CD4-positive, alpha-beta T cell (primary cell): Measurements from ENCODE around the gene COPRS. TPM values are rescaled to one million over a fixed set of nuclear protein-coding genes. Genes with fewer than 3 reads are reported as not detected.

Source experiments
- ATAC-seq: fragments of 200-7000 bp; cut with Tn5 transposase; one replicate; pipeline ENCODE4 v1.10.0; 2022; ENCODE audit warnings: mild to moderate bottlenecking; ENCODE audit not compliant: poor library complexity
- CTCF ChIA-PET: fragments of 350-600 bp; sonication (Branson Sonifier 250); formaldehyde crosslinking; loops from one replicate; lab custom pipeline; 2021; ENCODE audit warnings: antibody characterized with exemption, inconsistent platforms; lab: Charles Lee
- POLR2A ChIA-PET: fragments of 350-600 bp; sonication (Branson Sonifier 250); formaldehyde crosslinking; loops from one replicate; lab custom pipeline; 2021; ENCODE audit warnings: antibody characterized with exemption, inconsistent platforms; lab: Charles Lee
- DNase-seq, 14 experiments: peaks; one replicate each; pipeline ENCODE4 v3.0.0-alpha.2; 2013 to 2020; ENCODE audit warnings: mixed read lengths in 2 of 14
- H3K27ac ChIP-seq, 2 donors: one replicate each; pipeline versions ENCODE4 v1.5.1 to v1.7.0; 2013; ENCODE audit warnings: low read length in 2 of 2, low read depth in 1 of 2, mild to moderate bottlenecking in 1 of 2
- H3K27me3 ChIP-seq, 2 experiments: 1 replicate in 1 of 2; 2 replicates in 1 of 2; pipeline versions ENCODE4 v1.6.1 to v1.7.0; 2013; ENCODE audit warnings: low read length in 2 of 2, control low read depth in 1 of 2, mild to moderate bottlenecking in 1 of 2, moderate library complexity in 1 of 2; ENCODE audit not compliant: insufficient read depth in 2 of 2, control insufficient read depth in 1 of 2
- H3K36me3 ChIP-seq: one replicate; pipeline ENCODE4 v1.6.1; 2013; ENCODE audit warnings: low read length, control low read depth; ENCODE audit not compliant: insufficient read depth
- H3K4me1 ChIP-seq: one replicate; pipeline ENCODE4 v1.6.1; 2013; ENCODE audit warnings: low read length, control low read depth; ENCODE audit not compliant: insufficient read depth
- H3K4me3 ChIP-seq: one replicate; pipeline ENCODE4 v1.5.1; 2013; ENCODE audit warnings: mild to moderate bottlenecking, low read length, moderate library complexity
- H3K9me3 ChIP-seq, 2 experiments: 1 replicate in 1 of 2; 2 replicates in 1 of 2; pipeline versions ENCODE4 v1.6.1 to v1.7.0; 2013; ENCODE audit warnings: low read length in 2 of 2, mild to moderate bottlenecking in 2 of 2, control low read depth in 1 of 2, moderate library complexity in 1 of 2; ENCODE audit not compliant: control insufficient read depth in 1 of 2, insufficient read depth in 1 of 2
- H3K27ac Mint-ChIP-seq: one replicate; pipeline ENCODE4 v1.8.0; 2020; ENCODE audit warnings: mixed read lengths
- H3K27me3 Mint-ChIP-seq: one replicate; pipeline ENCODE4 v1.8.0; 2021; ENCODE audit warnings: mixed read lengths
- H3K36me3 Mint-ChIP-seq: one replicate; pipeline ENCODE4 v1.8.0; 2021; ENCODE audit warnings: low read depth, mixed read lengths
- H3K4me1 Mint-ChIP-seq: one replicate; pipeline ENCODE4 v1.8.0; 2021; ENCODE audit warnings: low read depth, mixed read lengths
- H3K4me3 Mint-ChIP-seq: one replicate; pipeline ENCODE4 v1.8.0; 2020; ENCODE audit warnings: mild to moderate bottlenecking, mixed read lengths
- H3K9me3 Mint-ChIP-seq: one replicate; pipeline ENCODE4 v1.8.0; 2020; ENCODE audit warnings: mixed read lengths
- CTCF ChIP-seq: fragments of 200-600 bp; IDR thresholded peaks from one replicate; pipeline ENCODE4 v1.8.0; 2022; ENCODE audit warnings: antibody characterized with exemption, mild to moderate bottlenecking
- intact Hi-C, 2 experiments: fragments of 100-400 bp; cut with DNase I in 1 of 2; cut with micrococcal nuclease in 1 of 2; formaldehyde crosslinking; loops; one replicate each; pipeline versions ENCODE4 v1.15.1 to v1.9.0; 2023 to 2025; cut with DNase I, micrococcal nuclease
- total RNA-seq, 174 experiments: library from RNA in 2 of 174; stranded (reverse) in 2 of 174; gene quantifications; one replicate each; pipeline ENCODE4 v1.2.3 and lab custom pipeline; 2021 to 2026

COPRS gene
- total RNA-seq, 2 experiments from 2014 or later = 2.2 to 2.3 TPM

- no peaks in the 10 kb centered on the region for H3K27me3 ChIP-seq
- DNase-seq (peak in 1 of 14 experiments; percentile 20), ATAC-seq (no peak)
- Mint-ChIP-seq H3K27me3 (no peaks in the 10 kb centered on the region), H3K36me3 (peaks cover 14% of the 10 kb centered on the region), H3K9me3 (no peaks in the 10 kb centered on the region), H3K27ac (no peak overlapping the region), H3K4me1 (peaks cover 16% of the 10 kb centered on the region), H3K4me3 (peak overlapping the region; percentile 87)
- ChIA-PET POLR2A (interaction anchor here (0.9 to 1.1 kb wide), 2 partner anchors 42 to 540 kb away, joined by 3 to 6 read pairs; partner anchors contain the start of gene UTP6), CTCF (interaction anchor here (1.1 to 2.1 kb wide), 2 partner anchors 27 to 42 kb away, joined by 3 to 15 read pairs; partner anchors contain the start of gene UTP6)
- no peak for TF ChIP-seq CTCF
- intact Hi-C loops = loop anchor here in 1 of 2 experiments (1.0 to 5.0 kb wide), 4 partner anchors 42 to 1018 kb away; partner anchors contain the start of genes MYO1D, SUZ12 and UTP6
- no peaks in the 10 kb centered on the region for H3K9me3 ChIP-seq
- H3K4me3 ChIP-seq = peak overlapping the region; percentile 51
- H3K27ac ChIP-seq = no peak overlapping the region
- peaks cover 15% of the 10 kb centered on the region for H3K4me1 ChIP-seq
- H3K36me3 ChIP-seq = peaks cover 22% of the 10 kb centered on the region
These were observed 504 bp upstream of the COPRS start for GRCh38 chr17:31859487-31860008.

- H3K27me3 Mint-ChIP-seq = no peaks in the 10 kb centered on the region
- peaks cover 8% of the 10 kb centered on the region for H3K36me3 ChIP-seq
- intact Hi-C loops = loop anchor here in 1 of 2 experiments (2.0 to 5.0 kb wide), 3 partner anchors 79 to 1019 kb away; partner anchors contain the start of genes MYO1D and SUZ12
- no peak for TF ChIP-seq CTCF
- H3K27ac Mint-ChIP-seq = no peak overlapping the region
- DNase-seq (peak in 1 of 14 experiments; percentile 1), ATAC-seq (peak; percentile 42)
- H3K9me3 ChIP-seq = no peaks in the 10 kb centered on the region
- H3K4me3 Mint-ChIP-seq = peak overlapping the region; percentile 54
- H3K4me1 Mint-ChIP-seq = peaks cover 16% of the 10 kb centered on the region
- POLR2A ChIA-PET = no interaction called here
- H3K4me1 ChIP-seq = peaks cover 15% of the 10 kb centered on the region
- H3K36me3 Mint-ChIP-seq = peaks cover 6% of the 10 kb centered on the region
- H3K27ac ChIP-seq = no peak overlapping the region
- CTCF ChIA-PET = interaction anchor here (2.1 kb wide), 1 partner anchor 43 kb away, joined by 15 read pairs; the partner anchor contains the start of gene UTP6
- H3K27me3 ChIP-seq = no peaks in the 10 kb centered on the region
- no peaks in the 10 kb centered on the region for H3K9me3 Mint-ChIP-seq
- H3K4me3 ChIP-seq = peak overlapping the region; percentile 69
These were observed 963 bp downstream of the COPRS start for GRCh38 chr17:31857920-31858641.

GRCh38 chr17:31856750-31857149 lies 2.3 kb downstream of the COPRS start:
- Mint-ChIP-seq H3K36me3 (no peaks in the 10 kb centered on the region), H3K27me3 (no peaks in the 10 kb centered on the region), H3K27ac (no peak overlapping the region), H3K9me3 (no peaks in the 10 kb centered on the region), H3K4me1 (peaks cover 16% of the 10 kb centered on the region), H3K4me3 (no peak overlapping the region)
- TF ChIP-seq CTCF = no peak
- CTCF ChIA-PET = interaction anchor here (1.1 kb wide), 1 partner anchor 14 kb away, joined by 4 read pairs; no protein-coding TSS in a partner anchor
- Histone ChIP-seq H3K27ac (no peak overlapping the region), H3K4me3 (no peak overlapping the region), H3K9me3 (no peaks in the 10 kb centered on the region), H3K36me3 (peaks cover 2% of the 10 kb centered on the region), H3K27me3 (no peaks in the 10 kb centered on the region), H3K4me1 (peaks cover 15% of the 10 kb centered on the region)
- ATAC-seq (no peak), DNase-seq (no peak)
- intact Hi-C loops = loop anchor here in 1 of 2 experiments (5.0 kb wide), 2 partner anchors 304 to 1021 kb away; partner anchors contain the start of gene MYO1D
- POLR2A ChIA-PET = interaction anchor here (0.5 to 0.6 kb wide), 2 partner anchors 27 to 1925 kb away, joined by 3 read pairs; no protein-coding TSS in a partner anchor
